Heart left ventricle (tissue), 13 donors: Measurements from ENCODE around the gene OPHN1.

Experiments
- POLR2A ChIP-seq, 2 donors: fragments of 450-650 bp; IDR thresholded peaks; one replicate each; pipeline ENCODE4 v1.6.1; 2017; ENCODE audit warnings: antibody characterized with exemption in 2 of 2, mild to moderate bottlenecking in 2 of 2, moderate library complexity in 2 of 2
- TF ChIP-seq, protein P1 (sequence below), 12 donors: fragments of 200-600 bp; sonication (generic) in 4 of 12; IDR thresholded peaks; one replicate each; pipeline versions ENCODE4 v1.5.0 to v1.8.0; 2018 to 2022; ENCODE audit warnings: antibody characterized with exemption in 12 of 12, mild to moderate bottlenecking in 5 of 12
- donor health status: ischemic (EF 13 %, LVEDD 7.1; RV severe dilation, severe dysfunction).
- donor health status: DM: no; HTN: yes; CAD: no.
- donor health status: DM: no; HTN: no; CAD: no.
- donor health status: ischemic (EF 25% LVEDD 6.9; RV normal size, moderate dysfunction).
- donor health status: ischemic (EF 25% LVEDD 5.7; RV mildly dilated, moderate dysfunction).
- donor health status: ischemic (EF 35%, LVEDD 5.7; RV mildly dilated, moderate dysfunction).
- donor health status: nonischemic (EF 11% LVEDD 7.7; RV severe dilation, severe dysfunction).
- donor health status: DM: yes; HTN: yes; CAD: no.
- donor health status: PGD.
- donor health status: ischemic (EF 29% LVEDD 5.4; RV normal size, mild dysfunction).
- donor health status: nonischemic (EF 23%, LVEDD 6.1; RV moderate dilation, normal function).

DNA sequence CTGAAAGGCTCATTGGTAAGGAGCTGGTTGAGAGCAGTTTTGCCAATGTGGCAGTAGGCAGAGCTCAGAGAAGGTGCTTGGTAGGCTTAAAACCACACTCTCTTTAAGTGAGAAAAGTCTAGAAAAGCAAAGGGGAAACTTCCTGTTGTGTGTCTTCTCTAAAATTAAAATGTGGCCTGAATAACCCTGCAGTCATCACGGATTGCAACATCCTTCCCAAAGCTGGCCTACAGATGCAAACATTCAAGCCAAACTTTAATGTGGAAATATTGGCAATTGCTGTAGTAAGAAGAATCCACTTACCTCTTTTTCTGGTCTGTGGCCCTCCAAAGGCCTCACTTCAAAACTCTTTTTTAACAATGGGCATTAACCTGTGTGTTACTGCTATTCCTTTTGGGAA, 348.5 kb downstream of the OPHN1 start:
- TF ChIP-seq POLR2A (IDR thresholded peaks at IDR 0.05), result no peak
- TF ChIP-seq, protein P1, sequence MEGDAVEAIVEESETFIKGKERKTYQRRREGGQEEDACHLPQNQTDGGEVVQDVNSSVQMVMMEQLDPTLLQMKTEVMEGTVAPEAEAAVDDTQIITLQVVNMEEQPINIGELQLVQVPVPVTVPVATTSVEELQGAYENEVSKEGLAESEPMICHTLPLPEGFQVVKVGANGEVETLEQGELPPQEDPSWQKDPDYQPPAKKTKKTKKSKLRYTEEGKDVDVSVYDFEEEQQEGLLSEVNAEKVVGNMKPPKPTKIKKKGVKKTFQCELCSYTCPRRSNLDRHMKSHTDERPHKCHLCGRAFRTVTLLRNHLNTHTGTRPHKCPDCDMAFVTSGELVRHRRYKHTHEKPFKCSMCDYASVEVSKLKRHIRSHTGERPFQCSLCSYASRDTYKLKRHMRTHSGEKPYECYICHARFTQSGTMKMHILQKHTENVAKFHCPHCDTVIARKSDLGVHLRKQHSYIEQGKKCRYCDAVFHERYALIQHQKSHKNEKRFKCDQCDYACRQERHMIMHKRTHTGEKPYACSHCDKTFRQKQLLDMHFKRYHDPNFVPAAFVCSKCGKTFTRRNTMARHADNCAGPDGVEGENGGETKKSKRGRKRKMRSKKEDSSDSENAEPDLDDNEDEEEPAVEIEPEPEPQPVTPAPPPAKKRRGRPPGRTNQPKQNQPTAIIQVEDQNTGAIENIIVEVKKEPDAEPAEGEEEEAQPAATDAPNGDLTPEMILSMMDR (IDR thresholded peaks at IDR 0.05), result no peak
